ENCODE measurements around the gene DES.

Gene DES

DNA sequence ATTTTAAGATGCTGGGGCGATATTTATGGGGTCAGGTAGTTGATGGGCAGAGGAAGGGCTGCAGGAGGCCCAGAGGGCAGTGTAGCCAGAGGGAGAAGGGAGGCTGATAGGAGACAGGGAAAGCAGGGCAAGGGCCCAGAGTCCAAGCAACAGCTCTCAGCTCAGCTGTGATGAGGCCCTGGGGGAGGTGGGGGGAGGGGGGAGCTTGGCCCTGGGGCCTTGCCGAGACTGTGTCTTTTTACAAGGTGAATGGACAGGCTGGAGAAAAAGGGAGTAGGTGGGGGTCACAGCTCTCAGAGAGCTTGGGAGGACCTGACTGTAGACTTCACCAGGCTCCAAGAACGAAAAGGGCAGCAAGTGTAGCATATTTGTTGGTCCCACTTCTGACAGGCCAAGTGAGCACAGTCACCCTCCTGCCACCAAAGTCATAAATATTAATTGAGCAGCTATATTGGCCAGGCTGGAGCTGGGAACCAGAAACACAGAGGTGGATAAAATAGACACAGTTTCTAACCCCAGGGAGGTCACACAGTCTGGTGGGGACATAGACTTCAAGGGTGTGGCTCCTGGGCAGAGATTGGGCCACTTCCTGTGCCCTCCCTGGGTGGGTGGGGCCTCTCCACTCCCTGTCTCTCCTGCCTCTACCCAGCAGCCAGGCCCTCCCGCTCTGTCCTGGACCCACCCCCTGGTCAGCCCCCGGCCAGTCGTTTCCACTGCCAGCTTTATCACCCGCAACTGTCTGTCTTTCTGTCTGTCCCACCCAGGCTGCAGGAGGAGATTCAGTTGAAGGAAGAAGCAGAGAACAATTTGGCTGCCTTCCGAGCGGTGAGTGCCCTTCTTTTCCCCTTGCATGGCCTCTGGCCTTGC, 1.4 kb downstream of the DES start:
- DNase-seq (ENCODE audit: low read depth in 3 of 3) = no peak

DNA sequence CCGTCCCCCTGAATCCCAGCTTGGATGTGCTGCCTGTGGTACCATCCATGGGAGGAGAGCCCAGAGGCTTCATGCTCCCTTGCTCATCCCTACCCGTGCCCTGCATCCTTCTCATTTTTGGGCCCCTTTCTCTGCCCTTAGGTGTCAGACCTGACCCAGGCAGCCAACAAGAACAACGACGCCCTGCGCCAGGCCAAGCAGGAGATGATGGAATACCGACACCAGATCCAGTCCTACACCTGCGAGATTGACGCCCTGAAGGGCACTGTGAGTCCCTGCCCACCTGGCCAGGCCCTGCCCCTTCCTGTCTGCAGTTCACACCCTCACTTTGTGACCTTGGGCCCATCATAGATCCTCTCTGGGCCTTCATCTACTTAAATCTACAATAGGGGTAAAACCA, 2.5 kb downstream of the DES start:
- DNase-seq (ENCODE audit: low read depth in 3 of 3) = no peak

DNA sequence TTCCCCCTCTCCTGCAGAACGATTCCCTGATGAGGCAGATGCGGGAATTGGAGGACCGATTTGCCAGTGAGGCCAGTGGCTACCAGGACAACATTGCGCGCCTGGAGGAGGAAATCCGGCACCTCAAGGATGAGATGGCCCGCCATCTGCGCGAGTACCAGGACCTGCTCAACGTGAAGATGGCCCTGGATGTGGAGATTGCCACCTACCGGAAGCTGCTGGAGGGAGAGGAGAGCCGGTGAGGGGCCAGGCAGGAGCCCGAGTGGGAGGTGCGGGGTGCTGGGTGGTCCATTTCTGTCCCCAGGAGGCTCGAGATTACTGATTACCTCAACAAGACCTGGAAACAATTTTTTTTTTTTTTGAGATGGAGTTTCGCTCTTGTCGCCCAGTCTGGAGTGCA, 3.1 kb downstream of the DES start:
- no peak for DNase-seq (ENCODE audit: low read depth in 3 of 3)

DNA sequence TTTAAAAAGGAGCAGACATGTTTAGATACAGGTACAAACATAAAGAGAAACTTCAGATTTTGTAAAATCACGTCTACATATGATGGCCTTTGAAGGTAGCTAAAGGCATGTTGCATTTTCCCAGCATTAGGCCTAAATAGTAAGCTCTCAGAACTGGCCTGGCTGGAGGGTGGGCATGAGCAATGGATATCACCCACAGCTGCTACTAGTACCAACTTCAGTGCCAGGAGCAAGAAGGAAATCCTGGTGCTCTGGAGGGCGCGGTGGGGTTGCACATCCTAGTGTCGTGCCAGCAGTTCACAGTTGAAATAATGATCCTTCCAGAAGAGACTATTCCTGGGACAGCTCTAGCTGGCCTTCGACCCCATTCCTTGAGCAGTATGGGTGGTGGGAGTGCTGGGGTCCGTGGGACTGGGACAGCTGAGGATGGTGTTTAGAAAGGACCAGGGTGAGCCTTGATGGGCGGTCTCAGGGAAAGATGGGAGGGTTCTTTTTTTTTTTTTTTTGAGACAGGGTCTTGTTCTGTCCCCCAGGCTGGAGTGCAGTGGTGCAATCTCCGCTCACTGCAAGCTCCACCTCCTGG, 4.9 kb downstream of the DES start:
- DNase-seq (ENCODE audit: low read depth in 3 of 3) = no peak

DNA sequence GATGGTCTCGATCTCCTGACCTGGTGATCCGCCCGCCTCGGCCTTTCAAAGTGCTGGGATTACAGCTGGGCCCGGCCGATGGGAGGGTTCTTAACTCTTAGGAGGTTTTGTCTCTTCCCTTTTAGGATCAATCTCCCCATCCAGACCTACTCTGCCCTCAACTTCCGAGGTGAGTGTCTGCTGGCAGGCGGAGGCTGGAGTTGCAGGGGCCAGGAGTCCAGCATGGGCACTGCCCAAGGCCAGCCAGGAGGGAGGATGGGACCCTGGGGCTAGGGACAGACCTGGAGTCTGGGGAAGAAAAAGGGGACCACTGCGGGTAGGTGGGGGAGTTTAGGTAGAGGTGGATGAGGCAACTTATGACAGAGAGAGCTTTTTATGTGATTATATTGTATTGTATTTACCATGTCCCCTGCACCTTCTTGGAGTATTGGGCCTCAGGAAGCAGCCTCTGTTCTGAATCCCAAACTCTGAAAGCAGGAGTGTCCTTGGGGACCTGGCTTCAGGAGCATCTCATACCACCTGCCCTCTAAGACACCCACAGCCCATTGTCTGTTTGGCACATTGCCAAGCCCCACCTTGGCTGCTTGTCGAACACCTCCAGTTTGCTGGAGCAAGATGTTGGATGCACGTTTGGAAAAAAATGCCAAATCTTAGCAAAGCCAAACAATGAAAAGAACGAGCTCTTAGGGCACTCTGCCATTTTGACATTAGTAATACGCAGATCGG, 5.6 kb downstream of the DES start:
- DNase-seq (ENCODE audit: low read depth in 3 of 3) = no peak

DNA sequence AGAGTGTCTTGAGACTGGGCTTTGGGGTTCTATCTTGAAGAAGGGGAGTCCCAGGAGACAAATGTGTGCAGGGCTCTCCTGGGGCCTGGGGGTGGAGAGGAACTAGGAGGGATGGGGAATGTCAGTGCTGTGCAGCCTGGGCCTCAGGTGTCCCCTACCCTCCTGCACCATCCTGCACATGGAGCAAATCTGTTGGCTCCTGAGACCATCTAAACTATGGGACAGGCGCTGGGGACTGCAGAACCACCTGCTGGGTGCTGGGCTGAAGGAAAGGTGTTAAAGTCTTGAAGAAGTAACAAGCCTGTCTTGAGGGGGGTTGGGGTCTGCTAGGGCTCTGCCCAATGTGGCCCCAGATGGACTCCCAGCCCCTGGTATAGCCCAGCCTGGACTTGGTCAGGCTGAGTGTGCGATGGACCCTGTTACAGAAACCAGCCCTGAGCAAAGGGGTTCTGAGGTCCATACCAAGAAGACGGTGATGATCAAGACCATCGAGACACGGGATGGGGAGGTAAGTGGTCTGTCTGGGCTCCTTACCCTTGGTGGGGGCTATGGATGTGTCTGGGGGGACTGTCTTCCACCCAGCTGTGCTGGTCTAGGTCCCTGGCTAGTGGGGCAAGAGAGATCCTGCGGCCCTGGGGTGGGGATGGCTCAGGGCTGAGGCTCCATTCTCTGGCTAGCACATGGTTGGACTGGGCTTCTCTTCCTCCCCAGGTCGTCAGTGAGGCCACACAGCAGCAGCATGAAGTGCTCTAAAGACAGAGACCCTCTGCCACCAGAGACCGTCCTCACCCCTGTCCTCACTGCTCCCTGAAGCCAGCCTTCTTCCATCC, 7.3 kb downstream of the DES start:
- DNase-seq (ENCODE audit: low read depth in 3 of 3) = no peak

DNA sequence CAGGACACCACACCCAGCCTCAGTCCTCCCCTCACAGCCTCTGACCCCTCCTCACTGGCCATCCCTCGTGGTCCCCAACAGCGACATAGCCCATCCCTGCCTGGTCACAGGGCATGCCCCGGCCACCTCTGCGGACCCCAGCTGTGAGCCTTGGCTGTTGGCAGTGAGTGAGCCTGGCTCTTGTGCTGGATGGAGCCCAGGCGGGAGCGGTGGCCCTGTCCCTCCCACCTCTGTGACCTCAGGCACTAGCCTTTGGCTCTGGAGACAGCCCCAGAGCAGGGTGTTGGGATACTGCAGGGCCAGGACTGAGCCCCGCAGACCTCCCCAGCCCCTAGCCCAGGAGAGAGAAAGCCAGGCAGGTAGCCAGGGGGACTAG, 7.9 kb downstream of the DES start:
- DNase-seq (ENCODE audit: low read depth in 3 of 3) = no peak

DNA sequence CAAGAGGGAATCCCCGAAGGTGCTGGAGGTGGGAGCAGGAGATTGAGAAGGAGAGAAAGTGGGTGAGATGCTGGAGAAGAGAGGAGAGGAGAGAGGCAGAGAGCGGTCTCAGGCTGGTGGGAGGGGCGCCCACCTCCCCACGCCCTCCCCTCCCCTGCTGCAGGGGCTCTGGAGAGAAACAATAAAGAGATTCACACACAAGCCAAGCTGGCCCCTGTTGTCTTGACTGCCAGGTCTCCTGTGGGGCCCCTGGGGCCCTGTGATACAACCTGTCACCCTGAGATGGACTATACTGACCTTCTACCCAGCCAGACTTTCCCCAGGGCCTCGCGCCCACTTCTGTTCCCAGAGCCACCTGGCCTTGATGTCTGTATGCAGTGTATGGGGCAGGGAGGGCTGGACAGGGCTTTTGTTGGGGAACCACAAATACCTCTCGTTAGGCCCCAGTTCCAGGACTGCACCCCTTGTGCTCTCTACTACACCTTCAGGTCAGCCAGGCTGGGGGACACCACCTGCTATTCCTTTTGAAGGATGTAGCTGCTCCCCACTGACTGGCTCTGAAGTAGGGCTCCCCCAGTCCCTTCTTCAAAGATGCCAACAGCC, 8.5 kb downstream of the DES start:
- DNase-seq (ENCODE audit: low read depth in 3 of 3) = no peak

DNA sequence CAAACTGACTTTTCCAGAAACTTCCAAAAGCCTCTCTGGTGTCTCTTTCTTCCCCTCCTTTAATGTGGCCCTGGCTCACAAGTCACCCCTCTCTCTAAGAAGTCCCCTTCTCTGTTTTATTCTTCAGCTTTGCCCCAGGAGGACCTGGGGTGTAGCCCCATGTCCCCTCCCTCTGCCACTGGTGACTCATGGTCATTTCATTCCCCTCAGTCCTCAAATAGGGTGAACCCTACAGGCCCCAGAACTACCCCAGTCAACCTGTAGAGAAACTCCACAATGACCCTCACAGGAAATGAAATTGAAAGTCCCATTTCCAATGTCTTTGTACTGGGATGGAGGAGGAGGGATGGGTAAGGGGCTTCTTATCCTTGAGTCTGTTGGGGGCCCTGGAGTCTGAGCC, 10.3 kb downstream of the DES start:
- no peak for DNase-seq (ENCODE audit: low read depth in 3 of 3)

DNA sequence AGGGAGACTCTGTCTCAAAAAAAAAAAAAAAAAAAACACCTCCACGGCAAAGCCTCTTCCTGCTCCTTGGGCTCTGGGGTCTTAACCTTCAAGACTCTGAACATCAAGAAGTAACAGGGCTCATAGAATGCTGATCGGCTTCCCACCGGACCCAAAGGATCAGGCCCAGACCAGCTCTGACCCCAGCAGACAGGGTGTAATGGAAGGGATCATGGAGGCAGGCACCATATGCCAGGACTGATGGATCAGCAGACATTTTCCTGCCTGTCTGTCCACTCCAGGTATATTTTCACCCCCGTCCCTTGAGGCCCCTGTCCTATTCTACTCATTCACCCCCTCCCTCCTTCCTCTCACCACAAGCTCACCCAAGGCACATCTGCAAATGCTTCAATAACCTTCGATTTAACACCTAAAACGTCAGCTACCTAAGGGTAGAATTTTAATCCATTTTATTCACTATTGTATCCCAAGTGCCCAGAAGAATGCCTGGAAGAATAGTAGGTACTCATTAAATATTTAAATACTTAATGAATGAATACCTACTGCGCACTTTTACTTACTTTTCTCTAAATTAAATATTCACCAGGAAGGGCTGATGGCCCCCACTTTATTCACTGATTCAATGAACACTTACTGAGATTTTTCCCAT, 11.9 kb downstream of the DES start:
- no peak for DNase-seq (ENCODE audit: low read depth in 3 of 3)

DNA sequence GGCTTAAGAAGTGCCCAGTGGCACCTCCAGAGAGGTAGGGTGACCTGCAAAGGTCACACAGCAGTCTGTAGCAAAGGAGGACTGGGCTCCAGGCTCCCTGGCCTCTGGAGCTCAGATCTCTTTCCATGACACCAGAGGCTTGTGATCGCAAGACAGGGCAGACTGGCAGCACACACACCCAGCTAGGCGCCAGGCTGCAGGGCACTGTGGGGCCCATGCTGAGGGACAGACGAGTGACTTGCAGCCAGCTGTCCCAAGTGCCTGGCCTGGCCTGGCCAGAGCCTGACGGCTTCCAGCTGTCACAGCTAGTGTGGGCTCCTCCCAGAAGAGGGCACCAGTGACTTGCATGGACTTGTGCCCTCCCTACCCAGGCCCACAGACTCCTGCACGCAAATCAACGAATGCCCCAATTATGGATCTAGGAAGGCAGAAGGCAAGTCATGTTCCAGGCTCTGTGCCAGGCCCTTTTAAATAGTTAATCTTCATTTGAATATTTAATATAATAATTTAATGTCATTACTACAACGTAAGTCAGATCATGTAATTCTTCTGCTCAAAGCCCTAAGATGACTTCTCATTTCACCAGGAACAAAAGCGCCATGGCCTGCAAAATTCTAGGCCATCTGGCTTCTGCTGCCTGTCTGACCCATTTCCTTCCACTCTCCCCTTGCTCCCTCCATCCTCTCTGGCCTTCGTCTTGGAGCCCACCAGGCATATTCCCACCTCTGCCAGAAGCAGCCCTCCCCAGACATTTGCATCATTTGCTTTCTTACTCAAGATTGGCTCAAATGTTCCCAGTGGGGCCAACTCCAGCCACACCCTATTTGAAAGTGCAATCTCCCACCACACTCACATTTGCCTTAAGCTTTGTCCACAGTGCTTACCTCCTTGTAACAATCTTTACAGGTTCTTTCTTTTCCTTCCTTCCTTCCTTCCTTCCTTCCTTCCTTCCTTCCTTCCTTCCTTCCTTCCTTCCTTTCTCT, 12.7 kb downstream of the DES start:
- DNase-seq (ENCODE audit: low read depth in 3 of 3) = no peak

DNA sequence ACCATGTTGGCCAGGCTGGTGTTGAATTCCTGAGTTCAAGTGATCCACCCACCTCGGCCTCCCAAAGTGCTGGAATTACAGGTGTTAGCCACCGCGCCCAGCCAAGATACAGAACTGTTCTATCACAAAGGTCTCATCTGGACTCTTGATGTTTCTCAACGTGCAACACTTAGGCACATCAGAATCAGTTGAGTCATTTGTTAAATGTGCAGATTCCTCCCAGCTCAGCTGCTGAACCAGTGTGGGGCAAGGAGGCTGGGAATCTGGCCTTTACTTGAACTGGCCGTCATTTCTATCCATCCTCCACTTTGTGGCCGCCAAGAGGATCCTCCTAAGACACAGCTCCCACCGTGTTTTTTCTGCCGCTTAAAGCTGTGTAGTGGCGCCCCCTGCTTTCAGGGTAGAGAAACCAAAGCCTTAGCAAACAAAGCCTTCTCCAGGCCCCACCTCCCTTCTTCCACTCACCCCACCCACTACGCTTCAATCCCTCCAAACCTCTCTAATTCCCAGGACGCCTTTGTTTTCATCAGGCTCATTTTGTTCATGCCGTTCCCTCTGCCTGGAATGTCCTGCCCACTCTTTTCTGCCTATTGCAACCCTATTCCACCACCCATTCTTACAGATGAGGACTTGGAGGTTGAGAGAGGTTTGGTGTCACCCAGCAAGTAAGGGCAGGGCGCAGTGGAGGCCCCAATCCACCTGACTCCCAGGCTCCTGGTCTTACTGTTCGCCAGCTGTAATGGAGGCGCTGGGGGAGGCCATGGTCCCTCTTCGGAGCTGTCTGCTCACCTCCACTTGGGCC, 15.7 kb downstream of the DES start:
- peak in 1 of 3 donors; percentile 43 for DNase-seq (ENCODE audit: low read depth in 3 of 3)

DNA sequence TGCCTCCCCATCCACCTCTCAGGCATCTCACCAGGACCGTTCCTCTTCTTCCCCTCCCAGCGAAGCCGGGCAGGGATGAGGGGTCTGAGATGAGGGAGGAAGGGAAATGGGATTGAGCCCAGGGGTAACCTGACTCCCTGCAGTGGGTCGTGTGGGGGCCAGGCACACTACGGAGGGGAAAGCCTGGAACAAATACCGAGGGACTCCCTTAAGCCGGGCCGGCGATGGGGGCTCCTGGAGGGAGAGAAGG, 16.2 kb downstream of the DES start:
- DNase-seq (ENCODE audit: low read depth in 3 of 3) = no peak

DNA sequence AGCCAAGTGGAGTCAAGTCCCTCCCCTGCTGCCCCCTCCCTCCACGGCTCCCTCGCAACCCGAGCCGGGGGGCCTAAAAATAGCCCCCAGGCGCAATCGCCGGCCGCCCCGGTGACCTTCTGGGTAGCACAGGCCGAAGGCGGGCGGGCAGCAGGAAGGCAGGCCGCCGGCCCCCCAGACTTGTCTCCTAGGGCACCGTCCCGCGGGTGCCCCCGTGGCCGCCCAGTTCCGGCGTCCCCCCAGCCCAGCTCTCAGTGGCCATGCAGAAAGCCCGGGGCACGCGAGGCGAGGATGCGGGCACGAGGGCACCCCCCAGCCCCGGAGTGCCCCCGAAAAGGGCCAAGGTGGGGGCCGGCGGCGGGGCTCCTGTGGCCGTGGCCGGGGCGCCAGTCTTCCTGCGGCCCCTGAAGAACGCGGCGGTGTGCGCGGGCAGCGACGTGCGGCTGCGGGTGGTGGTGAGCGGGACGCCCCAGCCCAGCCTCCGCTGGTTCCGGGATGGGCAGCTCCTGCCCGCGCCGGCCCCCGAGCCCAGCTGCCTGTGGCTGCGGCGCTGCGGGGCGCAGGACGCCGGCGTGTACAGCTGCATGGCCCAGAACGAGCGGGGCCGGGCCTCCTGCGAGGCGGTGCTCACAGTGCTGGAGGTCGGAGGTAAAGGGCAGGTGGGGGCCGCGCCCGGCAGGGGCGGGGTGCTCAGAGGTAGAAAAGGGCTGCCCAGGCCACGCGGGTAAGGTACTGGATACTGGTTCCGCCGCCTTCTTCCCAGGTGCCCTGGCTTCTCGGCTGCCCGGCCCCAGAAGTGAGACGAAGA, 16.7 kb downstream of the DES start, which contains the start of gene SPEG:
TSS of gene SPEG (plus strand) at position 126 of the 808 bp plus-strand sequence. CDS start at position 261, 135 bp downstream.
- DNase-seq (ENCODE audit: low read depth in 3 of 3) = no peak

DNA sequence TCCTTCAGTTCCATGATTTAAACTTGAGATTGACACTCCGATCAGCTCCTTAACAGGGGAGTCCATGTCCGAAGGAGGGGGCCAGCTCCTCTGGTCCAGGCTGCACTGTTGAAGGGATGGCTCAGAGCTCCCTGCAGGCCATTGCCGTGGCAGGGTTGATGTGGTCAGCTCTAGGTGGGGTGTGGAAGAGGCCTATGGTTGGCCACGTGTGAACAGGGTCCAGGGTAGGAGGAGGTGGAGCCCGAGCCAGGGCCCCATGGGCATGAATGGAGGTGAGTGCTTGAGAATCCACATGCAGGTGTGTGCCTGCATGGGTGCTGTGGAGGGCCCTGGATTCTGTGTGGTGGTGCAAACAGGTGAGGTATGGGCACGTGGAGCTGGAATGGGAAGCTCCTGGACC, 17.5 kb downstream of the DES start:
- DNase-seq (ENCODE audit: low read depth in 3 of 3) = no peak

DNA sequence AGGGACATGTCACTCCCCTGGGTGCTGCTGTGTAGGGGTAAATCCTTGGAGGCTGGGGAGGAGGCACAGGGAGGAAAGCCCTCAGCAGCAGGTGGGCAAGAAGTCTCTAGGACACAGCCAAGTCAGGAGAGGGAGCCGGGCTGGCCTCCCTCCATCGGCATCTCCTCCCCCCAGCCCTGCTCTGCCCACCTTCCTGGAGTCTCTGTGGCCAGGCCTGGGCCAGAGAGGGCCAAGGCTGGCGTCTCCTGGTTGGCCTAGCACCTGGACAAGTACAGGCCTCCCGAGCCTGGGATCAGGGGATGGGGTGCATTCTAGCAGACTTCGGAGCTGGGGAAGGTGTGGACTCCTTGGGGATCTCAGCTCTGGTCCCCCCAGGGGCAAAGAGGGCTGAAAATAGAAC, 18.3 kb downstream of the DES start:
- no peak for DNase-seq (ENCODE audit: low read depth in 3 of 3)

DNA sequence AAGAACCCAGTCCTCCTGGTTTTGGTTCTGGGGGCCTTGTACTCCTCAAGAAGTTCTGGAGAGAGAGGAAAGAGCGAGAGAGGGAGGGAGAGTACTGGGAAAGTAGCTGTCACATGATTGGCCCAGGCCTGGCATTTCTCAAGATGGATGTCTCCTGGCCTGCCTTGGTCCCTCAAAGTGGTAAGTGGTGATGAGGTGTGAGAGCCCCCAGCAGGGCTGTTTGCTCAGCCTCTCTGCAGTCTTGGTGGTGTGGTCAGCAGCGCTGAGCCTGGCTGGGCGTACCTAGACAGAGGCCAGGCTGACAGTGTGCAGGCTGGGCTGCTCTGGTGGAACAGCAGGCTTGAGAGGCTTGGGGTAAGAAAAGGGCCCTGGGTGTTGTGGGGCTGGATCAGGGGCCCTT, 19.0 kb downstream of the DES start:
- DNase-seq (ENCODE audit: low read depth in 3 of 3) = no peak

DNA sequence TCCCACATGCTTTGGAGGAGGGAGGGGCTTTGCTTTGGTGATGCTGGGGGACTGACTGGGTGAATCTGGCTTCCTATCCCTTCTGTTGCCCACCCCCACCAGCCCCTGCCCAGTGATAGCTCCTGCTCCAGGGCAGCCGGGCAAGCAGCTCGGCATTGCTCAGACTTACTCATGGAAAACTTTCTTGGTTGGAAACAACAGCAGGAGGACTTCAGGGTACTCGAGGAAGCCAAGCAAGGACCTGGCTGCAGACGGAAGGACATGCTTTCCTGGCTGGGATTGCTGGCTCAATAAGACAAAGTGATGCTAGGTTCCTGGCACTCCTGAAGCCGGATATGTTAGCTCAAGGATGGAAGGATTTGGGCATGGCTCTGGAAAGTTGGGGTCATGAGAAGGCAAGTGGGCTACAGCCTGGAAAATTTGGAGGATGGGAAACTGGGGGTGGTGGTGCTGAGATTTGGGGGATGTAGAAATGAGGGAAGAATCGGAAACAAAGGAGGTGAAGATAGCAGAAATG, 19.6 kb downstream of the DES start:
- DNase-seq (ENCODE audit: low read depth in 3 of 3) = no peak
